ENCODE results near the gene NPHP1. TPM values are rescaled to one million over a fixed set of nuclear protein-coding genes. Genes with fewer than 3 reads are reported as not detected.
A peak's percentile ranks its signal among the peaks of the same experiment; 100 is the strongest.
"Not testable (repeated sequence)": the region's sequence is repeated elsewhere in the genome, so short reads cannot be mapped to it uniquely, and the experiment has no call there.

The NPHP1 gene
- total RNA-seq (2022) (3.1 and 5.9 TPM in 2 replicates), Bru-seq, nascent RNA (percentile 50 among the genes with signal in this experiment), BruChase-seq, experiment 1, labeled RNA remaining after a 6-hour chase (percentile 46 among the genes with signal in this experiment), BruChase-seq, experiment 2, labeled RNA remaining after a 2-hour chase (percentile 51 among the genes with signal in this experiment)
- long read RNA-seq, transcript NPHP1-205 (4 exons, 742 nt) = major isoform, 5 of 12 reads
- long read RNA-seq, partial matches to known transcripts = 0 of 12 reads
- long read RNA-seq, other reads (novel, unspliced or antisense) = 5 of 12 reads

DNA sequence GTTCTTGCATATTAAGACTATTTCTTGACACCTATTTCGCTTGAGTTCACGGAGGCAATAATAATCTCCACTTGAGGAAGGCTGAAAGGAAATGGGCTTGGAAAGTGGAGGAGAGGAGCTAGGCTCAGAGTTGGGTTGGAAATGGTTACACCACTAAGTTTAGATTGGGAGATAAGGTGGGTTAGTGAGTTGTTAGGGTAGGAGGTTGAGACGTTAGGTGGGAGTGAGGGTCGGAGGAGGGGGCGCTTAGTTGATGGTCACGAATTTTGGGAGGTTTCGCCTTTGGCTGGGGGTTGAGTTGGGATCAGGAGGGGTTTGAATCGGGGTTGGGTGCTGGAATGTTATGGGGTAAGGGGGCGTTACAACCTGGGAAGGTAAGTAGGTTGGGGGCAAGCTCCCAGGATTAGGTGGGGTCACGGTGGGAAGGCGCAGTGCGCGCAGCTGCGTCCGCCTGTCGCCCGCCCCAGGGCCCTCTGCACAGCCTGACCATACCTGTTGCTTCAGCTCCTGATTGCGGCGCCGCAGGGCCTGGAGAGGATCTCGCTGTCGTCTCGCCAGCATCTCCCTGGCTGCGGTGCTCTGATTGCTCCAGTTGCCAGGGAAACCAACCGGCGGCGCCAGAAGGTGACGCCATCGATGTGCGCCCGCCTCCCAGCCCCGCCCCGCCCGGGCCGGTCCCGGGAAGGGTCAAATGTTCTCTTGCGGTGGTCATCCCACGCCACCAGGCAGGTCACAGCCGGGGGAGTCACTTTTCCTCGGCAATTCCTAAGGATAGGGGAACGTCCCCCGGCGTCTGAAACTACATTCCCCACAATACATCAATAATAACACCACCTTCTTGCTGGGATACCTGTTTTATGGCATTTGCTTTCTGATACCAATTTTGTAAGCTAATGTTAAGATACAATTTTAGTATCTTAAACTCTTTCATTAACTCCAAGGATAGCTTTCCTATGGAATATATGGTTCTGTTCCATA is at the start of gene NPHP1:
TSS of gene NPHP1 (minus strand) at position 606 of the 978 bp plus-strand sequence. CDS start at position 561, 45 bp downstream.
- TSS peak; percentile 76 for BruUV-seq (replicated peaks)
- ChIA-PET POLR2A (interaction anchor here (0.6 to 1.5 kb wide), 6 partner anchors 17 to 591 kb away, joined by 3 to 12 read pairs (median 3); partner anchors contain the start of gene SEPTIN10), CTCF (no interaction called here)
- intact Hi-C loops (cut with micrococcal nuclease) = no loop called here
- Mint-ChIP-seq H3K4me3 (ENCODE audit: unreplicated experiment) (peak within 1 kb of the TSS; percentile 99), H3K36me3 (ENCODE audit: insufficient read depth, unreplicated experiment) (peaks cover 18% of the 10 kb centered on the region), H3K27me3 (ENCODE audit: insufficient read depth, unreplicated experiment) (no peaks in the 10 kb centered on the region), H3K27ac (ENCODE audit: low read depth, unreplicated experiment) (peak within 1 kb of the TSS; percentile 98), H3K9me3 (ENCODE audit: unreplicated experiment) (no peaks in the 10 kb centered on the region), H3K4me1 (ENCODE audit: insufficient read depth, unreplicated experiment) (peaks cover 19% of the 10 kb centered on the region)
- DNase-seq (ENCODE audit: unreplicated experiment) = peak; percentile 78
- TF ChIP-seq, protein P1, sequence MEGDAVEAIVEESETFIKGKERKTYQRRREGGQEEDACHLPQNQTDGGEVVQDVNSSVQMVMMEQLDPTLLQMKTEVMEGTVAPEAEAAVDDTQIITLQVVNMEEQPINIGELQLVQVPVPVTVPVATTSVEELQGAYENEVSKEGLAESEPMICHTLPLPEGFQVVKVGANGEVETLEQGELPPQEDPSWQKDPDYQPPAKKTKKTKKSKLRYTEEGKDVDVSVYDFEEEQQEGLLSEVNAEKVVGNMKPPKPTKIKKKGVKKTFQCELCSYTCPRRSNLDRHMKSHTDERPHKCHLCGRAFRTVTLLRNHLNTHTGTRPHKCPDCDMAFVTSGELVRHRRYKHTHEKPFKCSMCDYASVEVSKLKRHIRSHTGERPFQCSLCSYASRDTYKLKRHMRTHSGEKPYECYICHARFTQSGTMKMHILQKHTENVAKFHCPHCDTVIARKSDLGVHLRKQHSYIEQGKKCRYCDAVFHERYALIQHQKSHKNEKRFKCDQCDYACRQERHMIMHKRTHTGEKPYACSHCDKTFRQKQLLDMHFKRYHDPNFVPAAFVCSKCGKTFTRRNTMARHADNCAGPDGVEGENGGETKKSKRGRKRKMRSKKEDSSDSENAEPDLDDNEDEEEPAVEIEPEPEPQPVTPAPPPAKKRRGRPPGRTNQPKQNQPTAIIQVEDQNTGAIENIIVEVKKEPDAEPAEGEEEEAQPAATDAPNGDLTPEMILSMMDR (IDR thresholded peaks at IDR 0.05; ENCODE audit: unreplicated experiment) = no peak

DNA sequence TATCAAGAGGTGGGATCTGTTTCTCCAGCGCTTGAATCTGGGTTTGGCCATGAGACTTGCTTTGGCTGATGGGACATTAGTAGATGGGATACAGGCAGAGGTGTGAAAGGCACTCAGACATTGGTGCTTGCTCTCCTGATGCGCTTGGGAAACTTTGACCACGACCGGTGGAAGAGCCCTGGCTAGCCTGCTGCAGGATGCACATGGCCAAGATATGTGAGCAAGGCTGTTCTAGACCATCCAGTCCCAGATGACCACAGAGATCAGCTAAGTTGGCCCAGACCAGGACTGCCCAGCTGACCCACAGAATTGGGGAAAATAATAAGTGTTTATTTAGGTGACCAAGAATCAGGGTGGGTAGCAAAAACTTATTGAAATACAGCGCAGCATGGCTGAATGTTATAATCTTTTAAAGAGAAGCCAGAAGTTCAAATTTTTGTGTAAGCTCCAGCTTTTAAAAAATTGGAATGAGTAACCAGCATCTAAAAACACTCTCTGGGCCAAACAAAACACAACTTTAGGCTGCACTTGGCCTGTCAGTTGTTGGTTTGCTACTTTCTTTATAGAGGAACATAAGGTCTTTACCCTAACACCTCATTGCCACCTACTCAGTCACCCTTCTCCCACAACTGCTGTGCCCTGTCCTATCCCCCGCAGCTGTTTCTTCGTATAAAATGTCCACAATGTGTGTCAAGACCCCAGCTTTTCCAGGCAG is 43.4 kb upstream of the NPHP1 start:
- H3K27me3 Mint-ChIP-seq (ENCODE audit: insufficient read depth, unreplicated experiment); BruUV-seq (replicated peaks); intact Hi-C loops (cut with micrococcal nuclease); DNase-seq (ENCODE audit: unreplicated experiment); H3K27ac Mint-ChIP-seq (ENCODE audit: low read depth, unreplicated experiment); H3K4me1 Mint-ChIP-seq (ENCODE audit: insufficient read depth, unreplicated experiment); POLR2A ChIA-PET; H3K36me3 Mint-ChIP-seq (ENCODE audit: insufficient read depth, unreplicated experiment); H3K4me3 Mint-ChIP-seq (ENCODE audit: unreplicated experiment); H3K9me3 Mint-ChIP-seq (ENCODE audit: unreplicated experiment); CTCF ChIA-PET: not testable (repeated sequence)

DNA sequence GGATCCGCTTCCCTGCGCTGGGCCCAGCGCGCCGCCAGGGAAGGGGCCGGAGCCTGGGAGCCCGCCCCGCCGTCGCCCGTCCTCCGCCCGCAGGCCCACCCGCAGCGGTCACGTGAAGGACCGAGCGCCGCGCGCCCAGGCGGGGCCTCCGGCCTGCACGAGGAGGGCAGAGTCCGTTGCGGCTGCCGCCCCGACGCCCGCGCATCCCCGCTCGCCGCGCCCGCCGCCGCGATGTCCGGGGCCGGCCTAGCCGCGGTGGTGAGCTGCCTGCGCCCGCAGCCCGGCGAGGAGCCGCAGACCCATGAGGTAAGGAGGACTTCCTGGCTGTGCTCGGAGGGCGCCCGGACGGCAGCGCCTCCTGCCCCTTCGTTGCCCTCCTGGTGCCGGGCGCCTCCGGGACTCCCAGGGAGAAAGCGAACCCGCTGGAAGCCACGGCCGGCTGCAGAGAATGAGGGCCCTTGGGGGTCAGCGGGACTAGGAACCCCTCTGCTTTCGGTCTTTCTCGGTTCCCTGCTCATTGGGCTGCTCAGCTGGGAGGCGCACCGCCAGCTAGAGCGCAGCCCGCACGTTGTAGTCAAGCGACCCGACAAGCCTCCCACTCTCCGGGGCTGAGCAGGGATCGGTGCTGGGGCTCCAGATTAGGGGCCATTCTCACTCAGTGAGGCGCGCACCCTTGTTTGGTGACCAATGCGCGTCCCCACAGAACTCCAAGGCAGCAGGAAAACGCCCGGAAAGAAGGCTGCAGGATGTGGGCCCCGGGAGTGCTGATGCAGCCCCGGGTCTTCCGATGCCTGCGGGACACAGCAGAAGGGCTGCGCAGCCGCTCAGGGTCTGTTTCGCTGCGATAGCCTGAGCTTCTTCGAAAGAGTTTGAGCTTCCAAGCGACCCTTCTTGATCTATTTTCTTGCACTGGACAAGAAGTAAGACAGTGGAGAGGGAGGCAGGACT is 40.9 kb upstream of the NPHP1 start:
- H3K27ac Mint-ChIP-seq (ENCODE audit: low read depth, unreplicated experiment); H3K9me3 Mint-ChIP-seq (ENCODE audit: unreplicated experiment); H3K27me3 Mint-ChIP-seq (ENCODE audit: insufficient read depth, unreplicated experiment); BruUV-seq (replicated peaks); intact Hi-C loops (cut with micrococcal nuclease); H3K4me1 Mint-ChIP-seq (ENCODE audit: insufficient read depth, unreplicated experiment); DNase-seq (ENCODE audit: unreplicated experiment); H3K36me3 Mint-ChIP-seq (ENCODE audit: insufficient read depth, unreplicated experiment); CTCF ChIA-PET; H3K4me3 Mint-ChIP-seq (ENCODE audit: unreplicated experiment); POLR2A ChIA-PET: not testable (repeated sequence)

DNA sequence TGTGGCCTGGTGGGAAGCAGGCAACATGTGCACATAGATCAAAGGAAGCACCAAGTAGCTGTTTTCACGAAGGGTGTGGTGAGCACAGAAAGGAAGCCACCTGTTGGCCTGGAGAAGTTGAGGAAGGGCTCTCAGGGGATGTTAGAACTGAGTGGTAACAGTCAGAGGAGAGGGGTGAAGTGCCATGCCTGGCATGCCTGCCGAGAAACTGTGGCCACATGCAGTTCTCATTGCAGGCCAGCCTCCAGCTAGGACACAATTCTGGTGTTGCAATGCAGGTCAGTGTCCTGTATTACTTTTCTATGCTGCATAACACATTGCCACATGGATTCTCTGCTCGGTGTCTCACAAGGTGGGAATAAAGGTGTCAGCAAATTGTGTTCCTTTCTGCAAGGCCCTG is 38.5 kb upstream of the NPHP1 start:
- CTCF ChIA-PET = not testable (repeated sequence)

DNA sequence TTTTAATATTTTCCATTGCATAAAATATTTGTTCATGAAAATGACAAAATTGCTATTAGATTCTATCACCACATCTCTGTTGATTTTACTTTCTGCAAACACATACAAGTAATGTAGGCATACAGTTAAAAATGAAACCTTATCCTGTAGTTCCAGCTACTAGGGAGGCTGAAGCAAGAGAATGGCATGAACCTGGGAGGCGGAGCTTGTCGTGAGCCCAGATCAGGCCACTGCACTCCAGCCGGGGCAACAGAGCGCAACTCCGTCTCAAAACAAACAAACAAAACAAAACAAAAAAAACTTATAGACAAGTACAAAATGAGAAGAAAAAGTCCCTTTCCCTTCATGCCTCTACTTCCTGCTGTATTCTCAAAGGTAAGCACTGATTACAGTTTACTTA is 29.7 kb upstream of the NPHP1 start:
- POLR2A ChIA-PET; H3K27ac Mint-ChIP-seq (ENCODE audit: low read depth, unreplicated experiment); intact Hi-C loops (cut with micrococcal nuclease); H3K36me3 Mint-ChIP-seq (ENCODE audit: insufficient read depth, unreplicated experiment); H3K9me3 Mint-ChIP-seq (ENCODE audit: unreplicated experiment); H3K4me3 Mint-ChIP-seq (ENCODE audit: unreplicated experiment); H3K4me1 Mint-ChIP-seq (ENCODE audit: insufficient read depth, unreplicated experiment); BruUV-seq (replicated peaks); CTCF ChIA-PET; DNase-seq (ENCODE audit: unreplicated experiment); H3K27me3 Mint-ChIP-seq (ENCODE audit: insufficient read depth, unreplicated experiment): not testable (repeated sequence)

More for the DNA sequence above, 38.5 kb upstream of the NPHP1 start:
- intact Hi-C loops (cut with micrococcal nuclease); H3K9me3 Mint-ChIP-seq (ENCODE audit: unreplicated experiment); POLR2A ChIA-PET; BruUV-seq (replicated peaks); H3K27me3 Mint-ChIP-seq (ENCODE audit: insufficient read depth, unreplicated experiment); DNase-seq (ENCODE audit: unreplicated experiment); H3K4me1 Mint-ChIP-seq (ENCODE audit: insufficient read depth, unreplicated experiment); H3K36me3 Mint-ChIP-seq (ENCODE audit: insufficient read depth, unreplicated experiment); H3K27ac Mint-ChIP-seq (ENCODE audit: low read depth, unreplicated experiment); H3K4me3 Mint-ChIP-seq (ENCODE audit: unreplicated experiment): not testable (repeated sequence)

DNA sequence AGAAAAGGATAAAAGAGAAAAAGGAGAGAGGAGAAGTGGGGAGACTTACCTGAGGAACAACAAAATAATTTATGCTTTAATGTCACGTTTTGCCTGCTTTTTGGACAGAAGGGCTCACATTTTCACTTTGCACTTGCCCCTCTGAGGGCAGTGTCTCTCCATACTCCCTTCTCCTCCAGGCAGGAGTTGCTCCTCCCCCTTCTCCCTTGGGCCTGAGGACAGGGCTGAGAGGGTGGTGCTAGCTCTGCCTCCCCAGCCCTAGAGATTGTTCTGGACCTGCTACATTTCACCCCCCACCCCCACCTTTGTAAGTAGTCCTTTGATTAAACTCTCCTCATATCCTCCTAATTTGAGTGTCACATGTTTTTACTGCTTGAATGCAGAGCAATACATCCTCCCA is 25.1 kb upstream of the NPHP1 start:
- H3K4me3 Mint-ChIP-seq (ENCODE audit: unreplicated experiment); intact Hi-C loops (cut with micrococcal nuclease); DNase-seq (ENCODE audit: unreplicated experiment); H3K4me1 Mint-ChIP-seq (ENCODE audit: insufficient read depth, unreplicated experiment); H3K36me3 Mint-ChIP-seq (ENCODE audit: insufficient read depth, unreplicated experiment); H3K9me3 Mint-ChIP-seq (ENCODE audit: unreplicated experiment); POLR2A ChIA-PET; CTCF ChIA-PET; BruUV-seq (replicated peaks); H3K27ac Mint-ChIP-seq (ENCODE audit: low read depth, unreplicated experiment): not testable (repeated sequence)
- H3K27me3 Mint-ChIP-seq (ENCODE audit: insufficient read depth, unreplicated experiment) = peaks cover 34% of the 10 kb centered on the region

DNA sequence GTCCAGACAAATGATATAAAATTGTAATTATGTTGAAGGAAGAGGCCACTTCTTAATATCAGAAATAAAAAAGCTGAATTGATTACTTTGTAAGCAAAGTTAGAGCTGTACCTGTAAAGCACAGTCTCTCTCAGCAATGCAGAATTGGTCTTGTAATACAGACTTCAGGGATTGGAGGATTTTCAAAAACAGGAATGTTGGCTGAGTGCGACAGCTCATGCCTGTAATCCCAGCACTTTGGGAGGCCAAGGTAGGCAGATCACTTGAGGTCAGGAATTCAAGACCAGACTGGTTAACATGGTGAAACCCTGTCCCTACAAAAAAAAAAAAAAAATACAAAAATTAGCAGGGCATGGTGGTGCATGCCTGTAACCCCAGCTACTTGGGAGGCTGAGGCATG is 17.8 kb upstream of the NPHP1 start:
- BruUV-seq (replicated peaks); H3K36me3 Mint-ChIP-seq (ENCODE audit: insufficient read depth, unreplicated experiment); H3K4me3 Mint-ChIP-seq (ENCODE audit: unreplicated experiment); CTCF ChIA-PET; intact Hi-C loops (cut with micrococcal nuclease); H3K27ac Mint-ChIP-seq (ENCODE audit: low read depth, unreplicated experiment); DNase-seq (ENCODE audit: unreplicated experiment); H3K4me1 Mint-ChIP-seq (ENCODE audit: insufficient read depth, unreplicated experiment); H3K9me3 Mint-ChIP-seq (ENCODE audit: unreplicated experiment): not testable (repeated sequence)
- POLR2A ChIA-PET = interaction anchor here (0.6 kb wide), 1 partner anchor 18 kb away, joined by 4 read pairs; no protein-coding TSS in a partner anchor
- peaks cover 86% of the 10 kb centered on the region for H3K27me3 Mint-ChIP-seq (ENCODE audit: insufficient read depth, unreplicated experiment)

All from MCF 10A (cell line).